H9 (cell line): ENCODE measurements around the gene GDI2. TPM values are rescaled to one million over a fixed set of nuclear protein-coding genes. Genes with fewer than 3 reads are reported as not detected.

Source experiments
- DNase-seq: peaks from one replicate; pipeline ENCODE4 v3.0.0-alpha.2; 2017
- H2AFZ ChIP-seq: one replicate; pipeline ENCODE4 v1.6.1; 2013; ENCODE audit warnings: mild to moderate bottlenecking, low read length, control low read depth, moderate library complexity
- H2AK5ac ChIP-seq: 2 replicates; pipeline ENCODE4 v1.6.1; 2013; ENCODE audit warnings: low read length, control low read depth, mixed read lengths; ENCODE audit not compliant: insufficient read length
- H2BK120ac ChIP-seq: one replicate; pipeline ENCODE4 v1.6.1; 2013; ENCODE audit warnings: low read depth, mild to moderate bottlenecking, low read length, control low read depth, inconsistent platforms; ENCODE audit not compliant: poor library complexity, severe bottlenecking
- H2BK12ac ChIP-seq: 2 replicates; pipeline ENCODE4 v1.6.1; 2013; ENCODE audit warnings: low read length, control low read depth, mixed read lengths, low read depth; ENCODE audit not compliant: insufficient read length
- H2BK15ac ChIP-seq: 2 replicates; pipeline ENCODE4 v1.6.1; 2013; ENCODE audit warnings: low read depth, low read length, control low read depth
- H2BK20ac ChIP-seq: one replicate; pipeline ENCODE4 v1.6.1; 2013; ENCODE audit warnings: low read depth, mild to moderate bottlenecking, low read length, control low read depth, inconsistent platforms; ENCODE audit not compliant: poor library complexity, severe bottlenecking
- H2BK5ac ChIP-seq: 2 replicates; pipeline ENCODE4 v1.6.1; 2013; ENCODE audit warnings: low read length, control low read depth, mixed read lengths; ENCODE audit not compliant: insufficient read length
- H3K14ac ChIP-seq: 2 replicates; pipeline ENCODE4 v1.6.1; 2013; ENCODE audit warnings: low read length, control low read depth; ENCODE audit not compliant: insufficient read depth
- H3K18ac ChIP-seq: 2 replicates; pipeline ENCODE4 v1.6.1; 2013; ENCODE audit warnings: low read depth, mild to moderate bottlenecking, mixed read lengths, low read length, control low read depth; ENCODE audit not compliant: insufficient read length
- H3K23ac ChIP-seq: 2 replicates; pipeline ENCODE4 v1.6.1; 2013; ENCODE audit warnings: low read length, control low read depth, mixed read lengths, low read depth; ENCODE audit not compliant: insufficient read length
- H3K23me2 ChIP-seq: 2 replicates; pipeline ENCODE4 v1.6.1; 2013; ENCODE audit warnings: low read depth, mild to moderate bottlenecking, mixed read lengths, low read length, control low read depth; ENCODE audit not compliant: insufficient read length, poor library complexity, severe bottlenecking
- H3K27ac ChIP-seq: 2 replicates; pipeline ENCODE4 v1.5.1; 2013; ENCODE audit warnings: low read length, control low read depth, mixed read lengths, low read depth; ENCODE audit not compliant: insufficient read length
- H3K27me3 ChIP-seq: 2 replicates; pipeline ENCODE4 v1.6.1; 2013; ENCODE audit warnings: low read length, control low read depth, inconsistent platforms; ENCODE audit not compliant: insufficient read depth
- H3K4ac ChIP-seq: 2 replicates; pipeline ENCODE4 v1.6.1; 2013; ENCODE audit warnings: low read depth, mild to moderate bottlenecking, control low read depth, inconsistent platforms, low read length, moderate library complexity
- H3K4me1 ChIP-seq: 2 replicates; pipeline ENCODE4 v1.6.1; 2013; ENCODE audit warnings: low read length, control low read depth, inconsistent platforms; ENCODE audit not compliant: insufficient read depth
- H3K4me2 ChIP-seq: 2 replicates; pipeline ENCODE4 v1.6.1; 2013; ENCODE audit warnings: low read length, control low read depth, mixed read lengths; ENCODE audit not compliant: insufficient read length, insufficient read depth
- H3K56ac ChIP-seq: 2 replicates; pipeline ENCODE4 v1.6.1; 2013; ENCODE audit warnings: low read depth, mild to moderate bottlenecking, mixed read lengths, low read length, control low read depth; ENCODE audit not compliant: insufficient read length
- H3K79me1 ChIP-seq: 2 replicates; pipeline ENCODE4 v1.6.1; 2013; ENCODE audit warnings: low read depth, mild to moderate bottlenecking, moderate library complexity, low read length, control low read depth, inconsistent platforms; ENCODE audit not compliant: insufficient read depth, poor library complexity, severe bottlenecking
- H3K79me2 ChIP-seq: 2 replicates; pipeline ENCODE4 v1.6.1; 2013; ENCODE audit warnings: low read length, control low read depth, inconsistent platforms; ENCODE audit not compliant: insufficient read depth
- H3K9ac ChIP-seq: 2 replicates; pipeline ENCODE4 v1.6.1; 2013; ENCODE audit warnings: low read length, control low read depth, mixed read lengths; ENCODE audit not compliant: insufficient read length; ENCODE audit errors: extremely low read depth
- H3K9me3 ChIP-seq: one replicate; pipeline ENCODE4 v1.6.1; 2013; ENCODE audit warnings: low read depth, low read length, inconsistent platforms; ENCODE audit not compliant: control insufficient read depth
- H3T11ph ChIP-seq: one replicate; pipeline ENCODE4 v1.6.1; 2013; ENCODE audit warnings: mild to moderate bottlenecking, low read length, control low read depth, inconsistent platforms
- H4K20me1 ChIP-seq: one replicate; pipeline ENCODE4 v1.6.1; 2013; ENCODE audit not compliant: control insufficient read depth, insufficient read length, insufficient read depth
- H4K5ac ChIP-seq: 2 replicates; pipeline ENCODE4 v1.6.1; 2013; ENCODE audit warnings: low read depth, mild to moderate bottlenecking, mixed read lengths, low read length, control low read depth; ENCODE audit not compliant: insufficient read length
- H4K8ac ChIP-seq: replicated peaks from 2 replicates; pipeline ENCODE4 v1.6.1; 2013; ENCODE audit warnings: low read length, control low read depth, mixed read lengths, low read depth; ENCODE audit not compliant: insufficient read length
- H4K91ac ChIP-seq: 2 replicates; pipeline ENCODE4 v1.6.1; 2013; ENCODE audit warnings: low read depth, mild to moderate bottlenecking, moderate library complexity, mixed read lengths, low read length, control low read depth; ENCODE audit not compliant: insufficient read length
- H3K27ac Mint-ChIP-seq, 3 experiments: 2 replicates in 2 of 3; 3 replicates in 1 of 3; pipeline ENCODE4 v1.8.0; 2020 to 2021; ENCODE audit warnings: mixed read lengths in 3 of 3, mild to moderate bottlenecking in 1 of 3, moderate library complexity in 1 of 3
- H3K27me3 Mint-ChIP-seq: 2 replicates; pipeline ENCODE4 v1.8.0; 2021; ENCODE audit warnings: low read depth, mild to moderate bottlenecking, moderate library complexity, mixed read lengths
- H3K36me3 Mint-ChIP-seq, 3 experiments: 2 replicates in 2 of 3; 3 replicates in 1 of 3; pipeline ENCODE4 v1.8.0; 2020 to 2021; ENCODE audit warnings: low read depth in 3 of 3, mixed read lengths in 3 of 3; ENCODE audit not compliant: insufficient read depth in 1 of 3
- H3K4me1 Mint-ChIP-seq, 2 experiments: 2 replicates each; pipeline ENCODE4 v1.8.0; 2020; ENCODE audit warnings: mixed read lengths in 2 of 2
- H3K4me3 Mint-ChIP-seq, 2 experiments: 2 replicates in 1 of 2; 3 replicates in 1 of 2; pipeline ENCODE4 v1.8.0; 2020 to 2021; ENCODE audit warnings: mild to moderate bottlenecking in 2 of 2, mixed read lengths in 2 of 2, moderate library complexity in 1 of 2
- H3K9me3 Mint-ChIP-seq, 2 experiments: 2 replicates in 1 of 2; 3 replicates in 1 of 2; pipeline ENCODE4 v1.8.0; 2020; ENCODE audit warnings: mild to moderate bottlenecking in 2 of 2, mixed read lengths in 2 of 2, moderate library complexity in 1 of 2
- WGBS: extraction: QIAGEN DNeasy Blood & Tissue Kit; methylation state at CpG from one replicate; pipeline ENCODE4 v1.1.7; 2013; ENCODE audit warnings: missing lambda C conversion rate, low lambda C conversion rate, mixed read lengths; ENCODE audit not compliant: insufficient read length; ENCODE audit errors: extremely low coverage; 5-methylcytosine and 5-hydroxymethylcytosine counted together
- total RNA-seq: library from RNA; stranded (reverse); gene quantifications from 2 replicates; pipeline ENCODE4 v1.2.1, GENCODE V29; 2021
- TF ChIP-seq, protein P1 (sequence below): fragments of 200-600 bp; sonication (generic); conservative IDR thresholded peaks from 3 replicates; pipeline ENCODE4 v1.8.0; 2021; ENCODE audit warnings: antibody characterized with exemption, mild to moderate bottlenecking

Gene GDI2
- total RNA-seq, 1 experiment from 2014 or later: 351 TPM

- H3K9ac ChIP-seq: no peak overlapping the region
- no peak overlapping the region for H3K4ac ChIP-seq
- H2AFZ ChIP-seq: no peak overlapping the region
- no peaks in the 10 kb centered on the region for H3K27me3 ChIP-seq
- H2BK12ac ChIP-seq: no peak overlapping the region
- no peaks in the 10 kb centered on the region for H3K79me2 ChIP-seq
- H2BK5ac ChIP-seq: no peak overlapping the region
- Mint-ChIP-seq H3K27me3 (peaks cover 2% of the 10 kb centered on the region; the same call in 1 of the 2 replicates), H3K4me3 (no peak overlapping the region), H3K27ac (no peak overlapping the region; a peak in 2 of 7 replicates), H3K4me1 (peaks cover 0 to 3% of the 10 kb centered on the region in 2 experiments; a peak in 1 of 4 replicates), H3K36me3 (no peaks in the 10 kb centered on the region), H3K9me3 (no peaks in the 10 kb centered on the region)
- WGBS: no CpG with 5 or more reads among the region's 15 CpGs
- H2AK5ac ChIP-seq: no peak overlapping the region
- no peak overlapping the region for H2BK15ac ChIP-seq
- no peaks in the 10 kb centered on the region for H3K4me1 ChIP-seq
- no peak overlapping the region for H3K14ac ChIP-seq
- no peaks in the 10 kb centered on the region for H3K9me3 ChIP-seq
- DNase-seq: peak; percentile 23
- no peak overlapping the region for H2BK120ac ChIP-seq
- H3K56ac ChIP-seq: no peak overlapping the region
- H4K20me1 ChIP-seq: no peaks in the 10 kb centered on the region
- no peaks in the 10 kb centered on the region for H3K79me1 ChIP-seq
- no peak overlapping the region for H3K4me2 ChIP-seq
- no peak overlapping the region for H3T11ph ChIP-seq
- no peak overlapping the region for H3K18ac ChIP-seq
- TF ChIP-seq, protein P1, sequence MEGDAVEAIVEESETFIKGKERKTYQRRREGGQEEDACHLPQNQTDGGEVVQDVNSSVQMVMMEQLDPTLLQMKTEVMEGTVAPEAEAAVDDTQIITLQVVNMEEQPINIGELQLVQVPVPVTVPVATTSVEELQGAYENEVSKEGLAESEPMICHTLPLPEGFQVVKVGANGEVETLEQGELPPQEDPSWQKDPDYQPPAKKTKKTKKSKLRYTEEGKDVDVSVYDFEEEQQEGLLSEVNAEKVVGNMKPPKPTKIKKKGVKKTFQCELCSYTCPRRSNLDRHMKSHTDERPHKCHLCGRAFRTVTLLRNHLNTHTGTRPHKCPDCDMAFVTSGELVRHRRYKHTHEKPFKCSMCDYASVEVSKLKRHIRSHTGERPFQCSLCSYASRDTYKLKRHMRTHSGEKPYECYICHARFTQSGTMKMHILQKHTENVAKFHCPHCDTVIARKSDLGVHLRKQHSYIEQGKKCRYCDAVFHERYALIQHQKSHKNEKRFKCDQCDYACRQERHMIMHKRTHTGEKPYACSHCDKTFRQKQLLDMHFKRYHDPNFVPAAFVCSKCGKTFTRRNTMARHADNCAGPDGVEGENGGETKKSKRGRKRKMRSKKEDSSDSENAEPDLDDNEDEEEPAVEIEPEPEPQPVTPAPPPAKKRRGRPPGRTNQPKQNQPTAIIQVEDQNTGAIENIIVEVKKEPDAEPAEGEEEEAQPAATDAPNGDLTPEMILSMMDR: no peak
- no peak overlapping the region for H4K5ac ChIP-seq
- no peak overlapping the region for H3K23ac ChIP-seq
- H4K91ac ChIP-seq: no peak overlapping the region
- H2BK20ac ChIP-seq: no peak overlapping the region
- H3K23me2 ChIP-seq: no peaks in the 10 kb centered on the region
- no peak overlapping the region for H3K27ac ChIP-seq
- H4K8ac ChIP-seq: no peak overlapping the region
Measured at GRCh38 chr10:5835446-5836095, 22.3 kb upstream of the GDI2 start.
